HL-60 (cell line): ENCODE results near the gene IFI27L1.

ENCODE experiments used
- POLR2AphosphoS5 ChIP-seq: IDR thresholded peaks from 2 replicates; pipeline ENCODE4 v1.6.1; 2012; ENCODE audit warnings: low read depth
- SPI1 ChIP-seq: IDR thresholded peaks from 2 replicates; pipeline ENCODE4 v1.6.1; 2012; ENCODE audit warnings: low read depth, mild to moderate bottlenecking, borderline replicate concordance
- TF ChIP-seq, protein P1 (sequence below): IDR thresholded peaks from one replicate; pipeline ENCODE4 v1.5.1; 2011; ENCODE audit warnings: low read length, control low read depth, inconsistent platforms; ENCODE audit not compliant: insufficient read depth
- TF ChIP-seq, protein P2 (sequence below): IDR thresholded peaks from 2 replicates; pipeline ENCODE4 v1.6.1; 2012; ENCODE audit warnings: low read depth; ENCODE audit not compliant: insufficient replicate concordance

DNA sequence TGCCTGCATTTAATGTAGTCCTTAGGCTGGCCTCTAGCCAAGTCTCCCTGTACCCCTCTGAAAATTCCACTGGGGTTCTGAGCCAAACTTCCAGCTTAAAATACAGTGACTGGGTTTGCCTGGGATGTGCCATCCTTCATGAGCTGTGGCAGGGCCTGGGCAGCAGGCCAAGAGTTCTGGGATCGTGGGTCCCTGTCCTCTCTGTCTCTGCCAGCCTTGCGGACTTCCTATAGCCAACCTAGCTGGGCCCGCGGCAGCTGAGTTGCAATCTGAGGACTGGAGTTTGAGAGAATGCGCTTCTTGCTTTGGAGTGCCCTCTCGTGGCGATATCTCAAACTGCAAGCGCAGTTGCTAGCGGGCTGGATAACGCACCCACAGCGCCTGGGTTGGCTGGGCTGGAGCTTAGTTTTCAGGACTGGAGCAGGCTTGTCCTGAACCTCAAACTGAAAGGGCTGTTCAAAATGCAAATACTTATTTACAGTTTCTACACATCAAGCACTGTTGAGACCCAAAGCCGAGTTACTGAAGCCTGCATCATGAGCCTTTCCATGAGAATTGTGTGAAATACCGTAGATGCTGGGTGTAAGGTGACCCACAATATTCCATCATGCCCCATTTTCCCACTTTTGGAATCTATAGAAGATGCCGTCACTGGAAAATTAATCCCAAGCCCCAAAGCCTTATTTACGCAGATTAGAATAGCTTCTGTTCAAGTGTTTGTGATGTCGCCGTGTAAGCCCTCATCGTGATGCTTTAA, 55.6 kb downstream of the IFI27L1 start:
- TF ChIP-seq, protein P1, sequence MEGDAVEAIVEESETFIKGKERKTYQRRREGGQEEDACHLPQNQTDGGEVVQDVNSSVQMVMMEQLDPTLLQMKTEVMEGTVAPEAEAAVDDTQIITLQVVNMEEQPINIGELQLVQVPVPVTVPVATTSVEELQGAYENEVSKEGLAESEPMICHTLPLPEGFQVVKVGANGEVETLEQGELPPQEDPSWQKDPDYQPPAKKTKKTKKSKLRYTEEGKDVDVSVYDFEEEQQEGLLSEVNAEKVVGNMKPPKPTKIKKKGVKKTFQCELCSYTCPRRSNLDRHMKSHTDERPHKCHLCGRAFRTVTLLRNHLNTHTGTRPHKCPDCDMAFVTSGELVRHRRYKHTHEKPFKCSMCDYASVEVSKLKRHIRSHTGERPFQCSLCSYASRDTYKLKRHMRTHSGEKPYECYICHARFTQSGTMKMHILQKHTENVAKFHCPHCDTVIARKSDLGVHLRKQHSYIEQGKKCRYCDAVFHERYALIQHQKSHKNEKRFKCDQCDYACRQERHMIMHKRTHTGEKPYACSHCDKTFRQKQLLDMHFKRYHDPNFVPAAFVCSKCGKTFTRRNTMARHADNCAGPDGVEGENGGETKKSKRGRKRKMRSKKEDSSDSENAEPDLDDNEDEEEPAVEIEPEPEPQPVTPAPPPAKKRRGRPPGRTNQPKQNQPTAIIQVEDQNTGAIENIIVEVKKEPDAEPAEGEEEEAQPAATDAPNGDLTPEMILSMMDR, result peak; percentile 94
- TF ChIP-seq, protein P2, sequence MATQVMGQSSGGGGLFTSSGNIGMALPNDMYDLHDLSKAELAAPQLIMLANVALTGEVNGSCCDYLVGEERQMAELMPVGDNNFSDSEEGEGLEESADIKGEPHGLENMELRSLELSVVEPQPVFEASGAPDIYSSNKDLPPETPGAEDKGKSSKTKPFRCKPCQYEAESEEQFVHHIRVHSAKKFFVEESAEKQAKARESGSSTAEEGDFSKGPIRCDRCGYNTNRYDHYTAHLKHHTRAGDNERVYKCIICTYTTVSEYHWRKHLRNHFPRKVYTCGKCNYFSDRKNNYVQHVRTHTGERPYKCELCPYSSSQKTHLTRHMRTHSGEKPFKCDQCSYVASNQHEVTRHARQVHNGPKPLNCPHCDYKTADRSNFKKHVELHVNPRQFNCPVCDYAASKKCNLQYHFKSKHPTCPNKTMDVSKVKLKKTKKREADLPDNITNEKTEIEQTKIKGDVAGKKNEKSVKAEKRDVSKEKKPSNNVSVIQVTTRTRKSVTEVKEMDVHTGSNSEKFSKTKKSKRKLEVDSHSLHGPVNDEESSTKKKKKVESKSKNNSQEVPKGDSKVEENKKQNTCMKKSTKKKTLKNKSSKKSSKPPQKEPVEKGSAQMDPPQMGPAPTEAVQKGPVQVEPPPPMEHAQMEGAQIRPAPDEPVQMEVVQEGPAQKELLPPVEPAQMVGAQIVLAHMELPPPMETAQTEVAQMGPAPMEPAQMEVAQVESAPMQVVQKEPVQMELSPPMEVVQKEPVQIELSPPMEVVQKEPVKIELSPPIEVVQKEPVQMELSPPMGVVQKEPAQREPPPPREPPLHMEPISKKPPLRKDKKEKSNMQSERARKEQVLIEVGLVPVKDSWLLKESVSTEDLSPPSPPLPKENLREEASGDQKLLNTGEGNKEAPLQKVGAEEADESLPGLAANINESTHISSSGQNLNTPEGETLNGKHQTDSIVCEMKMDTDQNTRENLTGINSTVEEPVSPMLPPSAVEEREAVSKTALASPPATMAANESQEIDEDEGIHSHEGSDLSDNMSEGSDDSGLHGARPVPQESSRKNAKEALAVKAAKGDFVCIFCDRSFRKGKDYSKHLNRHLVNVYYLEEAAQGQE, result no peak
- TF ChIP-seq POLR2AphosphoS5, result no peak
- TF ChIP-seq SPI1, result no peak
